RKO (cell line): Measurements from ENCODE around the gene DCANP1.
A peak's percentile ranks its signal among the peaks of the same experiment; 100 is the strongest.

Experiments
- DNase-seq: peaks from one replicate; pipeline ENCODE4 v3.0.0-alpha.2; 2016; ENCODE audit warnings: low spot score

Gene DCANP1

DNA sequence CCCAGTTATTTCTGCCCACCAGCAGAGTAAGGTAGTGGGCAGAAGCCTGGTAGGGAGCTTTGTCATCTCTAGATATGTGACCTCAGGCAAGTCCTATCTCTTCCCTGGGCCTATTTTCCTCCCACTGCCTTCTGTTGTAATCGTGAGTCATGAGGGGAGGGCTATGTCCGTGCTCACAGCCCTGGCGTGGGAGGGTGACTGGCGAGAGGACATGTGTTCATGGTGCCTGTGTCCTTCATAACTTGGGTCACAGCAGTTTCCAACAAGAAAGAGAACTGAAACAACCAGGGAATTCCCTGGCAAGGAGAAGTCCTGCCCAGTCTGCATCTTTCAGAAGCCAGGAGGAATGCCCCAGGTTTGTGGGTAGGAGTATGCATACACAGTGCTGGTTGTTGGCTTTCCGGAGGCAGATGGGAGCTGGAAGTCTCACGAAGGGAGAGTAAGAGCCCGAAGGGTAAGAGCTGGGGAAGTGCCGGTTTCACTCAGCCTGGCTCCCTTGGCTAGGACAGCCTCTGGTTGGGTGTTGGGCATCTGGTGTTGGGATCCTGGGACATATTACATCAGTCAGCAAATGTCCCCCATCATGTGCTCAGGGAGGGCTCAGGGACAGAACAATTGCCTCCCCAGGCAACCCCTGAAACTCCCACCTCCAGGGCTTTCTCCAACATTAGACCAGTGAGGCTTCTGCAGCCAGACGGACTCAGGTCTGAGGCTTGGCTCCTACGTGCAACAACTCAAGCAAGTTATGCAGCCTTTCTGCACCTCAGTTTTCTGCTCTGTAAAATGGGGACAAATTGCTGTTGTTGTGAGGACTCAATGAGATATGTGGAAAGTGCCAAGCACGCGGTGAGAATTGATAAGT, 9.3 kb upstream of the DCANP1 start:
- peak; percentile 56 for DNase-seq

DNA sequence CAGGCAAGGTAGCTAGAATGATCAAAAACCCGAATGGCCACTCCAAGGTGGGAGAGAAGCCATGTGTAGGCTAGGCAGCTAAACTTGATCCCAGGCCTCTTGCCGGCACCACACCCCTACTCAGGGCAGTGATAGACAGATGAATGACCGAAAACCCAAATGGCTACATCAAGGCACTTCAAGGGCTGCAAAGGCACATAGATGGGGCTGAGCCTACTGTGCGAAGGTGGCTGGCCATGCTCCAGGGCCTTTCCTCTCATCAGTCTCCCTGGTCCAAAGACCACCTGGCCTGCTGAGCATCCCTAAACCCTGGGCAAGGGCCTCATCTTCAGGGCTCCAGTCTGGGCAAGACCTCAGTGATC, 8.7 kb upstream of the DCANP1 start:
- no peak for DNase-seq

DNA sequence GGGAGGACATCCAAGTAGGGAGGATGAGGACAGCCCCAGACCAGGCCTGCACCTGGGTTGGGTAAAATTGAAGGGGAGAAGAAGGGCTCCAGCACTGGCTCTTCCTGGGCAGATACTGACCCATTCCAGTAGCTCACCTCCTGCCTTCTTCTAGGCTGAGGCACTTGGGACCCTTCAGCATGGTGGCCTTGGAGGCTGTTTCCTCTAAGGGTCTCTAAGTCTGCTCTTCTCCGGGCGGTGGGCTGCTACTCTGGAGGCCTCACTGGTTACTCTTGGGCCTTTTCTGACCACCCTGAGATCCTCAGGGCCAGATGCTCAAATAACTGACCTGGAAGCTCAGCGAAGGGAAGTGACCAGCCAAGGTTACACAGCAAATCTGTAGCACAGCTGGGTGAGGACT, 7.8 kb upstream of the DCANP1 start:
- no peak for DNase-seq

DNA sequence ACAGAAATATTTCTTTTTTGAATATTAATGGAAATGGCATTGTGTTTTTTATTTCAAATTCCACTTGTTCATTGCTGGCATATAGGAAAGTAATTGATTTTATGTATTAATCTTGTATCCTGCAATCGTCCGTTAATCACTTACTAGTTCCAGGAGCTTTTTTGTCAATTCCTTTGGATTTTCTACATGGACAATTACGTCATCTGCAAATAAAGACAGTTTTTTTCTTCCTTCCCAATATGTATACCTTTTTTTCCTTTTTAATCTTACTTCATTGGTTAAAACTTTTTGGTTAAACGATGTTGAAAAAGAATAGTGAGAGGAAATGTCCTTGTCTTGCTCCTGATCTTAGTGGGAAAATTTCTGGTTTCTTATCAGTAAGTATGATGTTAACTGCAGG, 6.5 kb upstream of the DCANP1 start:
- DNase-seq, result no peak

DNA sequence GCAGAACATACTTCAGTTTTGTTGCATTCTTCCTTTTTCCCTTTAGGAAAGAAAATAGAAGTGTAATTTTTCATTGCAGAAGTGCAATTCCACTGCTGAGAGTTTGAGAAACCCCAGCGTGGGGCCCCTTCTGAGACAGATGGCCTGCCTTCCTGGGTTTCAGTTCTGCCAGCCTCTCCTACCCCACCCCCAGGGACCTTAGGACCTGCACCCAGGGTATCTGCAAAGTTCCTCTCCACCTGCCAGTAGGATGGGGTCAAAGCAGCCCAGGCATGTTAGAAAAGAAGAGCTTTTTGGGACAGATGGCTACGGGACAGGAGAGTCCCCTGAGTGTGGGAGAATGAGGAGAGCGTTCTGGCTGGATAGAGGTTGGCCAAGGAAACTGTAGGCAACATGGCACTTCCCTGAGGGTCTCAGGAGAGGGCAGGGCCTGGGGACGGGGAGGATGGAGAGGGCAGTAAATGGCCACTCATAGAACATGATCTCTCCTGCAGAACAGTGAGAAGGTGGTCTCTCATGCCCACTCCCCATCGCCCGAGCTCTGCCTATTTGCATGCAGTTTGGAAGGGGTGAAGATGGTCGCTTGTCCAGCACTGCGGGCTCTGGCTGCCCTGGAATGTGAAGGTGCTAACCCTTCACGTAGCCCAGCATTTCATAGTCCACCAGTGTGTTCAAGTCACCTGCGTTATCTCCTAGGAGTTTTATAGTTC, 5.3 kb upstream of the DCANP1 start, which contains the start of gene TIFAB:
Gene TIFAB (minus strand): TSS at position 31 of the 710 bp plus-strand sequence. CDS start 2,412 bp downstream, outside the sequence.
- DNase-seq, result no peak

DNA sequence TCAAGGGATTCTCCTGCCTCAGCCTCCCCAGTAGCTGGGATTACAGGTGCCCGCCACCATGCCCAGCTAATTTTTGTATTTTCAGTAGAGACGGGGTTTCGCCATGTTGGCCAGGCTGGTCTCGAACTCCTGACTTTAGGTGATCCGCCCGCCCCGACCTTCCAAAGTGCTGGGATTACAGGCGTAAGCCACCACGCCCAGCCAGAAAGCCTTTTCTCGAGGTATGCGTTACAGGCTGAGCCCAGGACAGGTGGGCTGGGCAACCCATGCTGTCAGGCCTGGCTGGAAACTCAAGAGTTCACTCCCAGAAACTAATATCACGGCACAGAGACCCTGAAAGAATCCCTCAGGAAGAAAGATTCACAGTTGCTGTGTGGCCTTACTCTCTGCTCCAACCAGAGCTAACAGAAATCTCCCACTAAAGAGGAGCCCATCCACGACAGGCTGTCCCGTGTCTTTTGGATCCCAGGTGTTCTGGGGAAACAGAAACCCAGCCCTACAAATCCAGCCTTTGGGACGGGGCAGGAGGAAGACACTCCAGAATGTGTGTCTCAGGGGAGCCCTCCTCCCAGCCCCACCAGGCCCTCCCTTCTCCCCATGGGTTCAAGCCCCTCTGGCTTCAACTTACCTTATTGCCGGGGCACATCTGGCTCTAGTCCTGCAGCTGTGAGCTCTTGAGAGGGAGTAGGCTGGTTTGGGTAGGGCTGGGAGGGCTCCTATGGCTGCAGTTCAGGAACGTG, 4.6 kb upstream of the DCANP1 start:
- no peak for DNase-seq

DNA sequence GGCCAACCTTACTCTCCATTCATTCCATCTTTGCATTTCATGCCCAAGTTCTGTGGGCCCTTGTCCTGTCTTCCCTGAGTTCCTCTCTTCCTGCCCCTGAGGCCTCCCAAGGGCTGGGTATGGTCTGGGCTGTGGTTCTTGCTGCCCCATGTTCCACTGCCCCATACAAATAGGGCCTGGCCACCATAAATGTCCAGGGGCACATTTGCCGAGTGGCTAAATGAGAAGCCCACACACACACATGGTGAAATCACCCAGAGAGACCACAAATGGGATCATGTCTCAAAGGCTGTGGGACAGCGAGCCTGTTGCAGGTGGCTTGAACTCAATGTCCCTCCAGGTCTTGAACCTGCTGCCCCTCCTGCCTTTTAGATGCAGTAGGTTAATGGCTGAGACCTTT, 3.8 kb upstream of the DCANP1 start:
- no peak for DNase-seq

GRCh38 chr5:135450336-135450735, 3.2 kb upstream of the DCANP1 start:
- DNase-seq, result no peak

DNA sequence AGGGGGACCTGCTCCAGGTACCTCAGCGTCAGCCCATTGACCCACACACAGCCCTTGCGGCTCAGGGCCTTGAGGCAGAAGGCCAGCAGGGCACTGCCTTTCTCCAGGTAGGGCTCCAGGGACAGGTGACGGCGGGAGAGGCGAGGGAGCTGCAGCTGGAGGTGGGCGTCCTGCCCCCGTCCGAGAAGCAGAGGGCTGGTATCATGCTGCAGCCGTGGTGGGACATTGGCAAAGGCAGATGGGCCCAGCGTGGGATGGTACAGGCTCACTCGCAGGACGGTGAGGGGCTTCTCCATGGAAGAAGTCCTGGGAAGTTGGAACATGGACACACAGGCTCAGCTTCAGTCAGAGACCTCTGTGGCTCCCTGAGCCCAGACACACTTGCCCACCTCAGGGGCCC, 2.5 kb upstream of the DCANP1 start:
- DNase-seq, result no peak

GRCh38 chr5:135448791-135449507, 1.8 kb upstream of the DCANP1 start:
- DNase-seq, result no peak

- no peak for DNase-seq
Measured at GRCh38 chr5:135448071-135448739, 1.1 kb upstream of the DCANP1 start.

GRCh38 chr5:135446615-135447014, 533 bp downstream of the DCANP1 start:
- DNase-seq, result no peak

- no peak for DNase-seq
Measured at GRCh38 chr5:135446206-135446605, 942 bp downstream of the DCANP1 start.

DNA sequence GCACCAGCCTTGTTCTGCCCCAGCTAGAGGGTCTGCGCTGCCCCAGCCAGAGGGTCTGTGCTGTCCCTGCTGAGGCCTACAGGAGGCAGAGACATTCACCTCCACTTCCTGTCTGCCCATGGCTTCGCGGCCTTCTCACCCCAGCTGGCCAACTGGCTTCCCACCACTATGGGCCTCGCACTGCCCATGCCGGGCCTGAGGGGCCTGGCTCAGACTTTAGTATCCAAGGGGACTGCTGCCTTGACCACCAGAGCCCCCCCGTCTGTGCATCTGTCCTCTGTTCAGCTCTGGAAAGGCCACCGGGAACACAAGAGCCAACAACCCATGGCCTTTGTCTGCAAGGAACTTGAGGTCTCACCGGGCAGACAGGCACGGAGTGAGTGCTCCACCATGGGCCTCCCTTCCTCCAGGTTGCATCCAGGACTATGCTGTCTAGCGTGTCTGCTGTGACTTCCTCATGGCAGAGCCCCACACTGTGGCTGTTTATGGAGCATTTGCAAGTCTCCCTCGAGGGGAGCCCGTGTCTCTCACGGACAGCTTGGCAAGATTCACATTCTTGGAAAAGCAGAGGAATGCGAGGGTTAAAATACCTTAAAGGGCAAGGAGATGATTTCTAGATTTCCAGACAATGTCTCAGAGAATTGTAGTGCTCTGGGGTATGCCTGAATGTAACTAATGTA, 1.7 kb downstream of the DCANP1 start:
- no peak for DNase-seq

DNA sequence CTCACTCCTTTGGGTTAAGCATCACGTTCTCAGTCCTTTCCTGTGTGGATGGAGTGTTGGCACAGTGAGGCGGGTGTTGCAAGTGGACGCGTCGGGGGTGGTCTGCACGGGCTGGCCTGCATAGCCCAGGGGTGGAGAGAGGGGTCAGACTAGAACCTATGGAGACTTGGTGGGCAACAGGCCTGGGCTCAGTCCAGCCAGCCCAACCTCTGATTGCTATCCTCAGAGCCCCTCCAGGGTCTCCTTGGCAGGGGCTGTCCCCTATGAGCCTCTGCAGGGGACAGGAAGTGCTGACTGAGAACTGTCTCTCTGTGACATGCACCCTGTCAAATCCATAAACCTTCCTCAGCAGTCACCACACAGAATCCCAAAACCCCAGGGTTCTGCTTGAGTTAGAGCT, 2.3 kb downstream of the DCANP1 start:
- DNase-seq, result no peak

DNA sequence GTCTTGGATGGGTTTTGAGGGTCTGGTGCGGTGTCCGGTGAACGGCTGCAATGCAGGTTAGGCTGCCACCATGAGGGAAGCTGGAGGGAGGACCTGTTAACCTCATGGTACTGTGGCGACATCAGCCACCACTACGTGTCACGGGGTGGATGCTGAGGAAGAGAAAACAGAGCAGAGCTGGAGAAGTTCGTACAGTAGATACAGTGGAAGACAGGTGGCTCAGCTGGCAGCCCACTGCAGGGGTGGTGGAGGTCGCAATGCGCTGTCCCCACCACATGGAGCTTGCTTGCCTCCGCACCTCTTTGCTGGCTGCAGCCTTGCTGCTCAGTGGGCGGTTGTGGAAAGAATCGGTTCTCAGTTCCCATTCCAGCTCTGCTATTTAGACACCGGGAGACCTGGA, 2.8 kb downstream of the DCANP1 start:
- DNase-seq, result no peak

DNA sequence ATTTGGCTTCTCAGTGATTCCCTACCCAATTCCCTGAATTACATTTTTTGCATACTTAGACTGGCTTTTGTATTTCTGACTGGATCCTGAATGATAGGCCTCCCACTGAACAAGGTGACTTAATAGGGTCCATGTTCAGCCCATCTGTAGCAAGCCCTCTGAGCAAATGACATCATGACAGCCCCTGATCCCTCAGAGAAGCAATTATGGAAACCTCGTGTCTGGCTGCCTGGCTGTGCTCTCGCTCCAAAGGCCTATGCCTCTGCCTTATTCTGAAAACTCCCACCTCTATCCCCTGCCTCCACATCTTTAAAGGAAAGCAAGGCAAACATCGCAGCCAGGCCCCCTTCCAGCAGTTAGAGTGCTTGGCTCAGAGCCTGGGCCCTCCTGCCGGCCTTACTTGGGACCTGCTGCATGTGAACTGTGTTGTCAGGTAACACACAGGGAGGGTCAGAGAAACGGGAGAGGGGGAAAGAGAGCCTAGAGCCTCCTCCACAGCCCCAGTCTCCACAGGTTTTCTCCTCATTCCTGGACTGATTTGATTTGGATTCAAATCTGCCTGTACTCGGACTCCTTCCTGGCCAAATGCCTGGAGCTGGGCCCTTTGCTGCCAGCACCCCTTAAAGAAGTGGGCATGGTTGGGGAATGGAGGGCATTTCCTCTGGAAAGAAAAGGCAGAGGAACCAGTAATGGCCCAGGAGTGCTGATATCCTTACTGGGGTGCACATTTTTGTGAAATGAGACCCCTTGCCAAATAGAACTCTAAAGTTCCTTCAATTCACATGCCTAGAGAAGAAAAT, 3.8 kb downstream of the DCANP1 start:
- DNase-seq, result no peak

GRCh38 chr5:135442431-135443160, 4.6 kb downstream of the DCANP1 start:
- no peak for DNase-seq

DNA sequence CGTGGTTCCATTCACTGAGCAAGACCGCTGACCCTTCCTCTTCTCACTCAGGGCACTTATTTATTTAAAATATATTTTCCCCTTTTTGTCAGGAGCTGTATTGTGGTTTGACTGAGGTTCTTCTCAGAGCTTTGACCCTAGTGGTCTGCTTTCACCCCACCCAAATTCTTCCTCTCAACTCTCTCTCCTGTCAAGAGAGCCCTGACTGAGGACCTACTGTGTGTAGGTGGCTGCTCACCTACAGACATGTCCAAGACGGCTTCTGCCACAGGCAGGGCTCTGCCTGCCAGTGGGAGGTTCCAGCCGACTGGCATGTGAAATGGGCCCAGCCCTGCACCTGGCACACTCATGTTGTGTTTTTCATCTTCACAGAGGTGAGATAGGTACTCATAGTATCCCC, 5.2 kb downstream of the DCANP1 start:
- DNase-seq, result no peak
